Kidney glomerular epithelial cell (primary cell): ENCODE data around the gene SLC35B1.

Source experiments
- DNase-seq: peaks from one replicate; lab custom pipeline; 2025; lab: John Stamatoyannopoulos, UW

The SLC35B1 gene

DNA sequence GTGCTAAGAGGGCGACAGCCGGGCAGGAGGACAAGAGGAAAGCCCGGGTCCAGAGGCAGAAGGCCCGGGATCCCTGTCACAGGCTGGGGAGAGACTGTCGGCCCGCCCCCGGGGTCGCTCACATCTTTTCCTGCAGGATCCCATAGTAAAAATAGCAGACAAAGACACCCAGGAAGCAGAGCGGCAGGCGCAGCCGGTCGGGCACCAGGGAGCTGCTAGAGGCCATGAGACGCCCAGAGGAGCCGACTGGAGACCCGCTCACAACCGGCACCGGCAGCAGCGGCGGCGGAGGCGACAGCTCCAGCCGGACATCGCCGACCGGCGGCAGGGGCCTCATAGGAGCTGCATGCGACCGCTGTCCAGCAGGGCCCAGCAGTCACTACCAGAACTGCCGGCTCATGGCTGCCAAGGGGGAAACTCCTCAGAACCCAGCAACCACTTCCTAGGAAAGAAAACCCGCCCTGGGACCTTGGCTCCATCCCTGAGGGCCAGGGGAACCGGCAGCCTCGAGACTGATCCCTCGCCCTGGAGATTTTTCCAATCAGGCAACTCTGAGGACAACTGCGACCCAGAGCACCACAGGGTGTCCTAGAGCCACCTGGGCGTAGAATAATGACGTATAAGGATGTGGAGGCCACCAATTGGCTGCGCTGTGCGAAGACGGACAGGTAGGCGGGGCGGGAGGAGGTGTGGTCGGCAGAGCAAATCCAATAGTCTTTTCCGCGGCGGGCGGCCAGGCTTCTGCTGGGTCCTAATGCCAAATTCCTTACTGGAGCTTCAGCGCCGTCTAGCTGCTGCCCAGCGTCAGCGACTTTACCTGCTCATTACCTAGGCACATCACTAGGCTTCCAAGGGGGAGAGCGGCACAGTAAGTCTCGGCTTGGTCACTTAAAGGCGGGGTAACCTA, at the start of gene SLC35B1:
Gene SLC35B1, minus strand, starts transcription at position 357 of the 907 bp plus-strand sequence. Its CDS starts 131 bp downstream, at position 226.
- DNase-seq: peak; percentile 99

DNA sequence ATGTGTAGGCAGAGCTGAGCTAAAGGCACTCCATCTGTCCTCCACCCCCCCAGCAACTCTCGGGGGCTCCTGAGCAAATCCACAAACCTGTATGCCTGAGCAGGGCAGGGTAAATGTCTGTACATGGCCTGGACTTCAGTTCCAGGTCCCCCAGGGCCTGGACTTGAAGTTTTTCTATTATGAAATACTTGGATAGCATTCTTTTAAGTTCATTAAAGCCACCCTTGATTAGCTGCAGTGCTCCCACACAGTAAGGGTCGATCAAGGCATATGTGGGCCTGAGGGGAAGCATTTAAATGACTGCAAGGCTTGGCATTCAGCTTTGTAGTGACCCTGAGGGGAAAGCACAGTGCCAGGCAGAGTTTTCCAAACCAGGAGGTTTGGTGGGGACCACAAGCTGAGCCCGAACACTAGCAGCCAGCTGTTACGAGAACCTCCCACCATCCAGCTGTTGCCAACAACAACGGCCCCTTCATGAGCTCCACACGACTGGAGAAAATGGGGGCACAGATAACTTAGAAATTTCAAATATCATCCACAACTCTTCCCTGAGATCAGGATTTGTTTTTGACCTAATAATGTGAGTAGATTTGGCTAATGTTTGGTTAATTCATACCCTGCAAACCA, 49.5 kb upstream of the SLC35B1 start:
- no peak for DNase-seq

DNA sequence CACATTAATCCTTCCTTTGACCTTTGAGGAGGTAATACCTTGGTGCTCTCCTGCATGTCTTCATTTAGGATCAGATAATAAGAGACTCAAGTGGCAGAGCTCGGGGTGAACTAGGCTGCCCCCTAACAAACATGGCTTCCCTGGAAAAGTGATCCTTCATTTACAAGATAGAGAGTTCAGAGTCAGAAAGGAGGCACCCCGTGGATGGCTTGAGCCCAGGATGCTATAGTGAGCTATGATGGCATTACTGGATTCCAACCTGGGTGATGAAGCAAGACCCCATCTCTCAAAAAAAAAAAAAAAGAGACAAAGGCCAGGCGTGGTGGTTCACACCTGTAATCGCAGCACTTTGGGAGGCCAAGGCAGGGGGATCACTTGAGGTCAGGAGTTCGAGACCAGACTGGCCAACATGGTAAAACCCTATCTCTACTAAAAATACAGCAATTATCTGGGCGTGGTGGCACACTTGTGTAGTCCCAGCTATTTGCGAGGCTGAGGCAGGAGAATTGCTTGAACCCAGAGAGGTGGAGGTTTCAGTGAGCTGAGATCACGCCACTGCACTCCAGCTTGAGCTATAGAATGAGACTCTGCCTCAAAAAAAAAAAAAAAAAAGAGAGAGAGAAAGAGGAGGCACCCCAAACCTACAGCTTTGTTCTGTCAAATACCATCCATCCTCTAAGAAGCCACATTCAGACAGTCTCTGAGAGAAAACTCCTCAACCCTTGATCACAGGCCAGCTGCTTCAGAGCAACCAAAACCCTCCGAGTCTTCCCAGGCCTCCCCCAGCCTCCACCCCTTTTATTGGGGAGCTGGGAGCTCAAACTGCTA, 48.8 kb upstream of the SLC35B1 start:
- DNase-seq: no peak

DNA sequence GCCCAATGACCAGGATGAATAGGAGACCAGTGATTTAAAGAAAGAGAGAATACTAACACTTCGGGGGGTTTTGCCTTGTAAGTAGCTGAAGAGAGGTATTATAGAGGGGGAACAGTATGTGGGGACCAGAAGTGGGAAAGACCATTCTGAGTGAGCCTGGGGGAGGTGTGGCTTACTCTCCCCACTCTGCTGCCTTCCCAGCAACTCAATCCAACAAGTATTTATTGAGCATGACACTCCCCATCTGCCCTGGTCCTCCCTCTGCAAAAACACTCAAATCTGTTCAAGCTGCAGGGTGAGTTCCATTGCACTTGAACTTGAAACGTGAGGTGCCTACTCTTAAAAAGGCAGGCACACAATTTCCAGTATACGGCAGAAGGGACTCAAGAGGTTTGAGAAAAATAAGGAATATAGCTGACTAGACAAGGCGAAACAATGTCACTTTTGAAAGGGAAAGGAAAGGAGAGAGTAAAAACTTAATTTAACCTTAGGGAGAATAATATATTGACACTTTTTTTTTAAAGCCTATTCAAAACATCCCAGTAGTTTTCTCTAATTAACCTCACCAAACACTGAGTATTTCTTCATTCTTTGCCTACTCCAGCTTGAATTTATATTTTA, 48.0 kb upstream of the SLC35B1 start:
- no peak for DNase-seq

GRCh38 chr17:49753959-49754391, 46.2 kb upstream of the SLC35B1 start:
- no peak for DNase-seq

- DNase-seq: no peak
Observed at GRCh38 chr17:49752508-49752907, 44.7 kb upstream of the SLC35B1 start.

DNA sequence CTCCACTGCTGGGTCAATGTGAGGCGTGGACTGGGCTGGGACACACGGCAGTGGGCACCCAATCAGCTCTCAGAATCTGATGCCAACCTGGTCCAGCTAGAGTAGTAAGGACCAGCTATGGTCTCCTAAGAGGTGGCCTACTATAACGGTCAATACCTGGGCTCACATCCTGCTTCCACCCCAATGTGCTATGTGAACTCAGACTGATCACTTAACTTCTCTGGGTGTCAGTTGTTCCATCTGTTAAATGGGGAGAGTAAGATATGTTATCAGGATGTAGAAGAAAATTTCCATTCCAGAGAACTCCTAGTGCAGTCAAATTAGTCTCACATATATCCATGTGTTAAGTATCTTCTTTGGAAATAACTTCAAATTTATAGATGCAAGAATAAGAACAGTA, 42.0 kb upstream of the SLC35B1 start:
- DNase-seq: no peak

DNA sequence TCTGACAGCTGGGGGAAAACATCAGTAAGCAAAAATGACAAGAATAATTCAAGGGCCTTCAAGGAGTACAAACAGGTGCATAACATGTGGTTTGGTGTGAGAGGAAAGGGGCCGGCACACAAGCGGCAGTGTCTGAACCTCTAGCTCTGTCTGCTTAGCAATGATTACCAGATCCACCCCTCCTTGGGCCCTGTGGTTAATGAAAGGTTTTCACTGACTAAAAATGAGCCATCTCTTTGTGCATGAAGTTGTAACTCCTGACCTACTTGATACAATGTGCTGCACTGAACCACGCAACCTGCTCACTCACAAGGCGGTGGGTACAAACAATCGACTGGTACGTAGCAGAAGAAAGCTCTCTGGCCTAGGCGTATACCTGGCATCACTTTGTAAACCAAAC, 41.0 kb upstream of the SLC35B1 start:
- DNase-seq: peak; percentile 19

DNA sequence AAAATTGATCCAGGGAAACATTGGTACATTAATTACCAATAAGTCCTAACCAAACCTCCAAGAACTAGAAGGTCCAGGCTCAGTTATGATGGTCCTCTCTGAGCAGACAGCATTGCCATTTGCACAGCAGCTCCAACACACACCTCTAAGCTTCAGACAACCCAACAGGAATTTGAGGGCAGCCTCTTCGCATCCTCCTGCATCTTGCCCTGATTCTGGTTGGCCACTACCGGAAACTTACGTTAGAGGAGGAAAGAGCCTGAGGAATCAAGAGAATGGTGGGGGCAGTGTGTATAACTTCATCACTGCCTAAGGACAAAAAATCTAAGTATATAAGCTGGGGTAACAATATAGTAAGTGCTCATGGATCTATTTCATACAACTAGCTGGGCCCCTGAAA, 40.5 kb upstream of the SLC35B1 start:
- DNase-seq: no peak

- no peak for DNase-seq
Observed at GRCh38 chr17:49747632-49748031, 39.9 kb upstream of the SLC35B1 start.

- no peak for DNase-seq
Observed at GRCh38 chr17:49746791-49747490, 39.2 kb upstream of the SLC35B1 start.

DNA sequence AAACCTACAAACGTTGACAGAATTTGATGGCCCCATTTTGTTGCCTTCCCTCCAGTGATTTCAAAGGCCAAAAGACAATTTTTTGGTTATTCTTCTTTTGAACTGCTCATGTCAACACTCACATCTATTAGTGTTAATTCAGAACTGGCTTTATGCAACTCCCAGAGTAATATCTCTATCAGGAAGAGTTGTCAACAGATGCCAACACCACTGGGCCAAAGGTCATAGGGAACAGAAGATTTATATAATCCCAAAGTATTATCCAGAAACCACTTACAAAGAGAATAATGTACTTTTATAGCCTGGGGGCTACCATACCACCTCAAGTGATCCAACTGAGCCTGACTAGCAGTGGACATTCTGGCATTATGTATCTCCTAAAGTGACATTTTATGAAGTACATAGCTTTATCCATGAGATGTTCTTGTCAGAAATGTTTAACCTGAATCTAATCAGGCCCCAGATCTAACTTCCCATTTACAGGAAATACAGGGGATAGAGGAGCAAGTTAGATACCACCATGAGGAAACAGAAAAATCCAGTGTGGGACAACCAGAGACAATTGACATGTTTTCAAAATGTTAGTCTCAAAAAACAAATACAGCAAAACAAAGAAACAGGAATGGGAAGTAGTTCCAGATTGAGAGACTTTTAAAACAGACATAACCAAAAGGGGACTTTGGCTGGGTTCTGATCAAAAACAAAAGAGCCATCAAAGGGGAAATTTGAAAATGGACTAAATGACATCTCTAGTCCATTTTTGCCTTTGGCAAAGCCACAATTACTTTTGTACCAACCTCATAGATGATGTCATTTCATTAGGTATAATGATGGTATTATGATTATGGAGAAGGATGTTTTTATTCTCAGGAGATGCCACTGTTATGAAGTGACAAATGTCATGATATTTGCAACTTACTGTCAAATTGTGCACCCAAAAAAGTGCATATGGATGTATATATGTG, 37.7 kb upstream of the SLC35B1 start:
- DNase-seq: no peak

- DNase-seq: no peak
Observed at GRCh38 chr17:49742166-49742638, 34.4 kb upstream of the SLC35B1 start.

- DNase-seq: no peak
Observed at GRCh38 chr17:49741692-49742076, 33.9 kb upstream of the SLC35B1 start.

DNA sequence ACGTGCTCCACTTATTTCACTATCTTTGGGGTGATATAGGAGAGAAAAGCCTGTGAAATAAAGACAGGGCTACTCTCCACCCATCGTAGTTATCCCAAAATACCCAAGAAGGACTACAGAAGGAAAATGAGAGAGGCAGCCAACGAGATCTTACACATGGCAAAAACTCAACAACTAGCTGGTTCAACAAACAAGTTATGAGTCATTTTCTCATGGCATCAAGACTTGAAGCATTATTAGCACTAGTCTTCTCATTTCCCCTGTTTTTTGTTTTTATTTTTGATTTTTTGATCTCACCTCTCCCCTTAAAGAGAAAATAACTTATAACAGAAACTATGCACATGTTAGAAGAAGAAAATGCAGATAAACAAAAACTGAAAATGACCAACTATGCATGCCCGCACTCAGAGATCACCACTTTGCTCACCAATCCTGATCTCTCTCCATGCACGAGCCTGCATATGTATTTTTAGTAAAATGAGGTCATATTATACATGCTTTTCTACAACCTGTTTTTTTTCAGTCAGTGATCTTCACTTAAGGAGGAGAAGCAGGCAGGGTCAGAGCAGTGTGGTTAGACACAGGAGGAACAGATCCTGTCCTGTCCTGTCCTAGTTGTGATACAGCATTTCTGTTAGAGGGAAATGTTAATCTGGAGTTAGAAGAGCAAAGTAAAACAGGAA, 33.4 kb upstream of the SLC35B1 start:
- DNase-seq: no peak

DNA sequence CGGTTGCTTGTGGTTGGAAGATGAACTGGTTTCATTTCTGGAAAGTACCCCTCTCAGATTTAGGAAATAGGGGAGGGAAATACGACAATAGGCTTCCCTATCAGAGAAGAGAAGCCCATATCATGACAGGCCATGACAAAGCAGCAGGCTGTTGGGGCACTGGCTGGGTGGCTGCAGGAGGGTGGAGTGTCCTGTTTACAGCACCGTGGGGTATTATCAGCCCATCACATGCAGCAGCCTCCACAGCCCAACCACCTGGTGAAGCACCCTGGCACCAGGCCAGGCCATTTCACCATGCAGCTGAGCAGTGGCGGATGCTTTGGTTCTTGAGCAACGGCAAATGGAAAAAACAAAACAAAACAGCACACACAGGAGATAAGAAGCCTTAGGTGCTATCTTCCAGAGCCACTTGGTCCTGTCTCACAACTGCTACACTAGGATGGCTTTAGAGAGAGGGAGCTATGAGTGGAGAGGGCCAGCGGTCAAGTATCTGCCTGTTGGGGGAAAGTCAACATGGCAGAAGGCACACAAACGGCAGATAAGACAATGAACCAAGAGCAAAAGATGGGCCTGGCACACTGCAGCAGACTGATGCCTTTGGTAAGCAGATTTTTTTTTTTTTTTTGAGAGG, 32.0 kb upstream of the SLC35B1 start:
- no peak for DNase-seq

- DNase-seq: no peak
Observed at GRCh38 chr17:49738456-49739163, 30.8 kb upstream of the SLC35B1 start.
